KBM-7 (cell line): ENCODE measurements around the gene HIP1.
A peak's percentile ranks its signal among the peaks of the same experiment; 100 is the strongest.
"Not testable (repeated sequence)": the region's sequence is repeated elsewhere in the genome, so short reads cannot be mapped to it uniquely, and the experiment has no call there.

ENCODE experiments used
- DNase-seq: peaks from one replicate; pipeline ENCODE4 v3.0.0-alpha.2; 2015
- in situ Hi-C: fragments of 300-500 bp; cut with MboI; formaldehyde crosslinking; loops from 2 replicates; pipeline ENCODE4 v1.14.3; 2020; ENCODE audit warnings: low sequenced_read_pairs, low pct_unique_long_range_greater_than_20kb, mixed read lengths

Gene HIP1

GRCh38 chr7:75740846-75741497 lies 2.2 kb upstream of the HIP1 start:
- peak; percentile 78 for DNase-seq

GRCh38 chr7:75739796-75740672 lies 1.3 kb upstream of the HIP1 start:
- no peak for DNase-seq
- in situ Hi-C loops: no loop called here

More at GRCh38 chr7:75740846-75741497, 2.2 kb upstream of the HIP1 start:
- in situ Hi-C loops: no loop called here

- in situ Hi-C loops: no loop called here
- DNase-seq: peak; percentile 93
Measured at GRCh38 chr7:75738975-75739795, 444 bp upstream of the HIP1 start.

GRCh38 chr7:75737856-75738603 lies 711 bp downstream of the HIP1 start:
- no peak for DNase-seq
- in situ Hi-C loops: no loop called here

GRCh38 chr7:75735581-75736350 lies 3.0 kb downstream of the HIP1 start:
- in situ Hi-C loops: no loop called here
- DNase-seq: no peak

GRCh38 chr7:75734586-75735458 lies 3.9 kb downstream of the HIP1 start:
- in situ Hi-C loops: no loop called here
- no peak for DNase-seq

GRCh38 chr7:75732764-75733630 lies 5.7 kb downstream of the HIP1 start:
- DNase-seq: no peak
- in situ Hi-C loops: no loop called here

GRCh38 chr7:75732016-75732521 lies 6.7 kb downstream of the HIP1 start:
- DNase-seq: no peak
- in situ Hi-C loops: no loop called here

GRCh38 chr7:75729851-75730274 lies 8.9 kb downstream of the HIP1 start:
- no peak for DNase-seq
- in situ Hi-C loops: no loop called here

GRCh38 chr7:75727881-75728593 lies 10.7 kb downstream of the HIP1 start:
- in situ Hi-C loops: no loop called here
- DNase-seq: peak; percentile 41

- DNase-seq, in situ Hi-C loops: not testable (repeated sequence)
Measured at GRCh38 chr7:75727351-75727750, 11.4 kb downstream of the HIP1 start.

GRCh38 chr7:75725306-75725705 lies 13.4 kb downstream of the HIP1 start:
- in situ Hi-C loops: no loop called here

GRCh38 chr7:75723444-75723843 lies 15.3 kb downstream of the HIP1 start:
- in situ Hi-C loops: no loop called here
- no peak for DNase-seq

More at GRCh38 chr7:75725306-75725705, 13.4 kb downstream of the HIP1 start:
- peak; percentile 26 for DNase-seq

- no peak for DNase-seq
- in situ Hi-C loops: no loop called here
Measured at GRCh38 chr7:75722373-75722772, 16.4 kb downstream of the HIP1 start.

GRCh38 chr7:75721922-75722321 lies 16.8 kb downstream of the HIP1 start:
- in situ Hi-C loops, DNase-seq: not testable (repeated sequence)

GRCh38 chr7:75721426-75721825 lies 17.3 kb downstream of the HIP1 start:
- DNase-seq: no peak
- in situ Hi-C loops: no loop called here
